HEK293 (cell line): ENCODE measurements around the gene EID2.

ENCODE experiments used
- CTCF ChIP-seq: fragments of 450-650 bp; formaldehyde crosslinking; IDR thresholded peaks from 2 replicates; pipeline ENCODE4 v1.5.1; 2016; ENCODE audit warnings: missing biosample characterization, missing genetic modification characterization
- MYNN ChIP-seq: fragments of 450-650 bp; formaldehyde crosslinking; IDR thresholded peaks from 2 replicates; pipeline ENCODE4 v1.5.1; 2016; ENCODE audit warnings: missing biosample characterization, missing genetic modification characterization, borderline replicate concordance
- OVOL3 ChIP-seq: fragments of 450-650 bp; formaldehyde crosslinking; IDR thresholded peaks from 2 replicates; pipeline ENCODE4 v1.5.1; 2016; ENCODE audit warnings: missing biosample characterization, missing genetic modification characterization
- PATZ1 ChIP-seq: fragments of 450-650 bp; formaldehyde crosslinking; IDR thresholded peaks from 2 replicates; pipeline ENCODE4 v1.5.1; 2016; ENCODE audit warnings: missing biosample characterization, missing genetic modification characterization
- TCF7L2 ChIP-seq: IDR thresholded peaks from 2 replicates; pipeline ENCODE4 v1.6.1; 2011; ENCODE audit warnings: low read depth, mild to moderate bottlenecking, inconsistent platforms, low read length, moderate library complexity, borderline replicate concordance
- ZNF121 ChIP-seq: fragments of 450-650 bp; formaldehyde crosslinking; IDR thresholded peaks from 2 replicates; pipeline ENCODE4 v1.5.1; 2016; ENCODE audit warnings: missing biosample characterization, missing genetic modification characterization
- ZNF18 ChIP-seq: fragments of 450-650 bp; formaldehyde crosslinking; IDR thresholded peaks from 2 replicates; pipeline ENCODE4 v1.5.1; 2016; ENCODE audit warnings: missing biosample characterization, missing genetic modification characterization
- ZNF239 ChIP-seq: fragments of 450-650 bp; formaldehyde crosslinking; IDR thresholded peaks from 2 replicates; pipeline ENCODE4 v1.5.1; 2016; ENCODE audit warnings: missing biosample characterization, missing genetic modification characterization
- ZNF266 ChIP-seq: fragments of 450-650 bp; formaldehyde crosslinking; IDR thresholded peaks from 2 replicates; pipeline ENCODE4 v1.5.1; 2016; ENCODE audit warnings: missing biosample characterization, missing genetic modification characterization, low read depth
- ZNF302 ChIP-seq: fragments of 450-650 bp; formaldehyde crosslinking; IDR thresholded peaks from 2 replicates; pipeline ENCODE4 v1.5.1; 2016; ENCODE audit warnings: missing biosample characterization, missing genetic modification characterization, low read depth
- ZNF555 ChIP-seq: fragments of 450-650 bp; formaldehyde crosslinking; conservative IDR thresholded peaks from 2 replicates; pipeline ENCODE4 v1.5.1; 2017; ENCODE audit warnings: missing biosample characterization, mild to moderate bottlenecking, missing genetic modification characterization, inconsistent platforms
- ZNF692 ChIP-seq: fragments of 450-650 bp; formaldehyde crosslinking; IDR thresholded peaks from 2 replicates; pipeline ENCODE4 v1.5.1; 2016; ENCODE audit warnings: missing biosample characterization, missing genetic modification characterization

- TF ChIP-seq CTCF (tag by site-specific recombination): no peak
- TF ChIP-seq PATZ1 (tag by site-specific recombination): no peak
- no peak for TF ChIP-seq ZNF266
- no peak for TF ChIP-seq ZNF555 (tag by site-specific recombination)
- no peak for TF ChIP-seq OVOL3
- TF ChIP-seq ZNF302 (tag by site-specific recombination): no peak
- no peak for TF ChIP-seq ZNF18 (tag by site-specific recombination)
- peak; percentile 98 for TF ChIP-seq ZNF121 (tag by site-specific recombination)
- no peak for TF ChIP-seq ZNF239 (tag by site-specific recombination)
- no peak for TF ChIP-seq MYNN
- no peak for TF ChIP-seq ZNF692 (tag by site-specific recombination)
- TF ChIP-seq TCF7L2: no peak
Measured at GRCh38 chr19:39501340-39501739, 38.6 kb downstream of the EID2 start.
